ACC112 (cell line): Measurements from ENCODE around the gene PPTC7.
"Not testable (repeated sequence)": the region's sequence is repeated elsewhere in the genome, so short reads cannot be mapped to it uniquely, and the experiment has no call there.

ENCODE experiments used
- H2AFZ ChIP-seq: fragments of 200-600 bp; sonication (generic); one replicate; pipeline ENCODE4 v1.6.0; 2017; ENCODE audit warnings: antibody characterized with exemption, low read length; ENCODE audit not compliant: unreplicated experiment
- H3K27ac ChIP-seq: fragments of 200-600 bp; sonication (generic); 2 replicates; pipeline ENCODE4 v1.5.1; 2014; ENCODE audit warnings: low read depth, mild to moderate bottlenecking, antibody characterized with exemption, low read length, moderate library complexity
- H3K27me3 ChIP-seq: fragments of 200-600 bp; sonication (generic); 2 replicates; pipeline ENCODE4 v1.6.1; 2014; ENCODE audit warnings: mild to moderate bottlenecking, antibody characterized with exemption, low read length, moderate library complexity, mixed read lengths; ENCODE audit not compliant: insufficient read depth
- H3K36me3 ChIP-seq: fragments of 200-600 bp; sonication (generic); 2 replicates; pipeline ENCODE4 v1.6.1; 2016; ENCODE audit warnings: mild to moderate bottlenecking, antibody characterized with exemption, low read length, moderate library complexity, mixed read lengths; ENCODE audit not compliant: insufficient read depth
- H3K4me1 ChIP-seq: fragments of 200-600 bp; sonication (generic); one replicate; pipeline ENCODE4 v1.6.1; 2016; ENCODE audit warnings: low read length, mixed read lengths; ENCODE audit not compliant: insufficient read depth, unreplicated experiment, control insufficient read depth
- H3K4me3 ChIP-seq: fragments of 200-600 bp; sonication (generic); 2 replicates; pipeline ENCODE4 v1.5.1; 2014; ENCODE audit warnings: mild to moderate bottlenecking, low read depth, low read length
- H3K79me2 ChIP-seq: fragments of 200-600 bp; sonication (generic); one replicate; pipeline ENCODE4 v1.6.0; 2016; ENCODE audit warnings: low read length; ENCODE audit not compliant: control insufficient read depth, unreplicated experiment, insufficient read depth

PPTC7 gene

DNA sequence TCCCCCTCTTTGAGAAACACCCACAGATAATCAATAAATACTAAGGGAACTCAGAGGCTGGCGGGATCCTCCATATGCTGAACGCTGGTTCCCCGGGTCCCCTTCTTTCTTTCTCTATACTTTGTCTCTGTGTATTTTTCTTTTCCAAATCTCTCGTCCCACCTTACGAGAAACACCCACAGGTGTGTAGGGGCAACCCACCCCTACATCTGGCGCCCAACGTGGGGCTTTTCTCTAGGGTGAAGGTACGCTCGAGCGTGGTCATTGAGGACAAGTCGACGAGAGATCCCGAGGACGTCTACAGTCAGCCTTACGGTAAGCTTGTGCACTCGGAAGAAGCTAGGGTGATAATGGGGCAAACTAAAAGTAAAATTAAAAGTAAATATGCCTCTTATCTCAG, 12.3 kb downstream of the PPTC7 start:
- peaks cover 78% of the 10 kb centered on the region for H3K79me2 ChIP-seq
- not testable (repeated sequence) for H3K27ac ChIP-seq, H2AFZ ChIP-seq, H3K4me3 ChIP-seq, H3K27me3 ChIP-seq
- peaks cover 14% of the 10 kb centered on the region for H3K4me1 ChIP-seq
- peaks cover 22% of the 10 kb centered on the region for H3K36me3 ChIP-seq

DNA sequence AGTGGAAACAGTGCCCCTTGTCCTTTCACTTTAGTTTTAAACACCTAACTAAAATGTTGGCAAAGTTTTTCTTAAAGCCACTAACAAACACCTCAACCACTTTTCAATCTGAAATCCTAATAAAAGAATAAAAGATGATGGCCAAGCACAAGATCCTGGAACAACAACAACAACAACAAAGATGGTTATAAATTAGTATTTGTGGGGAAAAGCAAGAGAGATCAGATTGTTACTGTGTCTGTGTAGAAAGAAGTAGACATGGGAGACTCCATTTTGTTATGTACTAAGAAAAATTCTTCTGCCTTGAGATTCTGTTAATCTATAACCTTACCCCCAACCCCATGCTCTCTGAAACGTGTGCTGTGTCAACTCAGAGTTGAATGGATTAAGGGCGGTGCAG, 13.3 kb downstream of the PPTC7 start:
- Histone ChIP-seq H3K79me2 (peaks cover 70% of the 10 kb centered on the region), H3K36me3 (peaks cover 22% of the 10 kb centered on the region), H3K4me1 (peaks cover 10% of the 10 kb centered on the region)
- not testable (repeated sequence) for H2AFZ ChIP-seq, H3K27ac ChIP-seq, H3K4me3 ChIP-seq, H3K27me3 ChIP-seq

GRCh38 chr12:110568752-110569151, 14.4 kb downstream of the PPTC7 start:
- Histone ChIP-seq H3K27me3 (no peaks in the 10 kb centered on the region), H2AFZ (no peak overlapping the region), H3K79me2 (peaks cover 66% of the 10 kb centered on the region), H3K36me3 (peaks cover 22% of the 10 kb centered on the region), H3K4me1 (peaks cover 13% of the 10 kb centered on the region), H3K4me3 (no peak overlapping the region), H3K27ac (no peak overlapping the region)

- H3K36me3 ChIP-seq, result peaks cover 11% of the 10 kb centered on the region
- H2AFZ ChIP-seq, result no peak overlapping the region
- H3K4me3 ChIP-seq, result no peak overlapping the region
- peaks cover 64% of the 10 kb centered on the region for H3K79me2 ChIP-seq
- H3K27ac ChIP-seq, result no peak overlapping the region
- no peaks in the 10 kb centered on the region for H3K27me3 ChIP-seq
- H3K4me1 ChIP-seq, result peaks cover 27% of the 10 kb centered on the region
Observed at GRCh38 chr12:110566993-110567392, 16.1 kb downstream of the PPTC7 start.

GRCh38 chr12:110565894-110566871, 16.9 kb downstream of the PPTC7 start:
- Histone ChIP-seq H2AFZ (no peak overlapping the region), H3K4me3 (no peak overlapping the region), H3K79me2 (peaks cover 63% of the 10 kb centered on the region), H3K4me1 (peaks cover 34% of the 10 kb centered on the region), H3K27ac (peak overlapping the region; percentile 28; the same call in 1 of the 2 replicates), H3K36me3 (peaks cover 5% of the 10 kb centered on the region), H3K27me3 (no peaks in the 10 kb centered on the region)

DNA sequence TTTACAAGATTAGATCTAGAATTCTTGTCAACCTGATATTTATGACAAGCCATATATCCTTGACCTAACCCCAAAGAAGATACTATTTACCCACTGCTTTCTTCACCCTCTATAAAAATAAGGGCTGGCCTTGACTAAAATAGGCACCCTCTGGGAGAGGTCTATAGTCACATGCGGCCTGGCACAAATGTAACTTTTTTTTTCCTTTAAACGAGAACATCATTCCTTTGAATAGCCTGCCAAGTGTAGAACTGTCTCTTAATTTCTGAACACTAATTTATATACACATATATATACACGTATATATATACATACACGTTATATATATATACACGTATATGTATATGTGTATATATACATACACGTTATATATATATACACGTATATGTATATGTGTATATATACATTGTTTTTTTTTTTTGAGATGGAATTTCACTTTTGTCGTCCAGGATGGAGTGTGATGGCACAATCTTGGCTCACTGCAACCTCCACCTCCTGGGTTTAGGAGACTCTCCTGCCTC, 18.6 kb downstream of the PPTC7 start:
- H3K79me2 ChIP-seq, result peaks cover 76% of the 10 kb centered on the region
- no peaks in the 10 kb centered on the region for H3K27me3 ChIP-seq
- no peak overlapping the region for H2AFZ ChIP-seq
- peak overlapping the region; percentile 67 for H3K27ac ChIP-seq
- H3K4me1 ChIP-seq, result peaks cover 34% of the 10 kb centered on the region
- no peak overlapping the region for H3K4me3 ChIP-seq
- peaks cover 3% of the 10 kb centered on the region for H3K36me3 ChIP-seq

DNA sequence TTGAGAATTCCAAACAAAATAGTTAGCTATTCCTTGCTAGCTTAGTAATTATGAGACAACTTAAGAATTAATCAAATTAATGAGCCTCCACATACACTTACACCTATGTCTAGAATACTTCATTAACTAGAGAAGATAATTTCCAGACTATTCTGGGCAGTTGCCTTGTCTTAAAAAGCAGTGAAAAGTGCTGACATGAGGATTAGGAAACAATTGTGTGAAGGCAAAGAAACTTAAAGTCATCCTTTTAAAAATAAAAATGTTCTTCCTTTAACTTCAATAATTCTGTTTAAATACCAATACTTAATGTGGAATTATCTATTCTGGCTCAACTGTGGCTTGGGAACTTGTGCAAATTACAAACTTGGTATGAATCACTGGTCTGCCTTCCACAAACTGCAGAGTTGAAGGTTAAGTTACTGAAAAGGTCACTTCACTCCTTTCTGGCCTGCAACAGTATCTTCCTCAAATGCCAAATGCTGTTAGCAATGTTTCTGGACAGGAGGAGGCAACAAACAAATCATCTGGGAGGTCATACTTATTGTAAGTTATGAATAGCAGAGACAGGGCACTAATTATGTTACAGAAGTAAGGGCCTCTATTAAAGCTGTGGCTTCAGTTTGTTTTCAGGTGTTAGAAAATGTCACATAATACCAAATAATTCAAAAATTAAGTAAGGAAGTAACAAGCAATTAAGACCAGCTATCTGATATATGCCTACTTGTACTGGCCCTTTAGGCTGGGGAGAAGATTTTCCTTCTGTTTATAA, 19.2 kb downstream of the PPTC7 start:
- Histone ChIP-seq H3K79me2 (peaks cover 73% of the 10 kb centered on the region), H3K4me3 (no peak overlapping the region), H3K4me1 (peaks cover 34% of the 10 kb centered on the region), H3K27me3 (no peaks in the 10 kb centered on the region), H3K27ac (peak overlapping the region; percentile 67), H3K36me3 (no peaks in the 10 kb centered on the region), H2AFZ (no peak overlapping the region)

DNA sequence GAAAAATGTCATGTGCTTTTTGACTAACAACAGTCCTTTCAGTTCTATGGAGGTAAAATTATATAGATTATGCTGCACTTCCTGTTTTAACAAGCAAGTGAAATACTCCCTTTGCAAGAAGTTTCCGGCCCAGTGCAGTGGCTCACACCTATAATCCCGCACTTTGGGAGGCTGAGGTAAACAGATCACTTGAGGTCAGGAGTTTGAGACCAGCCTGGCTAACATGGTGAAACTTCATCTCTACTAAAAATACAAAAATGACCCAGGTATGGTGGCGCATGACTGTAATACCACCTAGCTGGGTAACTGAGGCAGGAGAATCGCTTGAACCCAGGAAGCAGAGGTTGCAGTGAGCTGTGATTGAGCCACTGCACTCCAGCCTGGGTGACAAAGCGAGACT, 20.7 kb downstream of the PPTC7 start:
- H3K36me3 ChIP-seq, H3K27me3 ChIP-seq, H2AFZ ChIP-seq, H3K27ac ChIP-seq, H3K4me3 ChIP-seq: not testable (repeated sequence)
- Histone ChIP-seq H3K79me2 (peaks cover 72% of the 10 kb centered on the region), H3K4me1 (peaks cover 34% of the 10 kb centered on the region)

DNA sequence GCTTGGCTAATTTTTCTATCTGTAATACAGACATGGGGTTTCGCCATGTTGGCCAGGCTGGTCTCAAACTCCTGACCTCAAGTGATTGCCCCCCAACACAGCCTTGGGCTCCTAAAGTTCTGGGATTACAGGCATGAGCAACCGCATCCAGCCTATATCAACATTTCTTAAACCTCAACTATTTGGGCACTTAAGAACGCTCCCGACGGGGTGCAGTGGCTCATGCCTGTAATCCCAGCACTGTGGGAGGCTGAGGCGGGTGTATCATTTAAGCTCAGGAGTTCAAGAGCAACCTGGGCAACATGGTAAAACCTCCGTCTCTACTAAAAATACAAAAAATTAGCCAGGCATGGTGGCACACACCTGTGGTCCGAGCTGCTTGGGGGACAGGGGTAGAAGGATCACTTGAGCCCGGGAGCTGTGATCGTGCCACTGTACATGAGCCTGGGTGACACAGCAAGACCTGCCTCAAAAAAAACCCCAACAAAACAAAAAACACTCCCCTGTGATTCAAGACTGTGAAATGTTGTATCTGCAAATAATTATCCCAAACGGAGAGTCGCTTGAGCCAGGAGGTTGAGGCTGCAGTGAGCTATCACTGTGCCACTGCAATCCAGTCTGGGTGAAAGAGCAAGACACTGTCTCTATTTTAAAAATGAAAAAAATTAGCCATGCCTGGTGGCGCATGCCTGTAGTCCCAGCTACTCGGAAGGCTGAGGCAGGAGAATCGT, 21.5 kb downstream of the PPTC7 start:
- Histone ChIP-seq H2AFZ (no peak overlapping the region), H3K79me2 (peaks cover 72% of the 10 kb centered on the region), H3K36me3 (no peaks in the 10 kb centered on the region), H3K4me3 (no peak overlapping the region), H3K27me3 (no peaks in the 10 kb centered on the region), H3K27ac (peak overlapping the region; percentile 15; the same call in 1 of the 2 replicates), H3K4me1 (peaks cover 36% of the 10 kb centered on the region)

DNA sequence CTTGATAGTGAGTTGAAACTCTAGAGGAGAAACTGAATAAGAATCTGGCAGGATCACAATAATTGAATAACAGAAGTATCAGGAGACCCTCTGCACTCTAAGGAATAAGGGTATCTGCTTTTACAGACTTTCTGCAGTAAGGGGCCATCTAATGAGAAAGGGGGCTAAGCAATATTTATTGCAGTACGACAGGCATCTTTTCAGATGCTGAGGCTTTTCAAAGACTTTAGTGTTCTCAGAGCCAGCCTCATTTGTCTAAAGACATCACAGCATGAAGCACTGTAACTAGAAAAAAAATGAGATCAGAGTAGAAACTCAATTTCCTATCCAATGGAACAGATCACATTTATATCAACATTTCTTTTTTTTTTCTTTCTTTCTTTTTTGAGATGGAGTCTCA, 22.2 kb downstream of the PPTC7 start:
- H3K4me3 ChIP-seq, result no peak overlapping the region
- no peaks in the 10 kb centered on the region for H3K27me3 ChIP-seq
- no peak overlapping the region for H2AFZ ChIP-seq
- H3K36me3 ChIP-seq, result no peaks in the 10 kb centered on the region
- no peak overlapping the region for H3K27ac ChIP-seq
- H3K4me1 ChIP-seq, result peaks cover 42% of the 10 kb centered on the region
- H3K79me2 ChIP-seq, result peaks cover 72% of the 10 kb centered on the region
